Measurements from ENCODE around the gene RPS6KA2. TPM values are rescaled to one million over a fixed set of nuclear protein-coding genes. Genes with fewer than 3 reads are reported as not detected.

The RPS6KA2 gene
- polyA plus RNA-seq, 1 experiment = 70.9 TPM

- peak overlapping the region; percentile 54 for H3K27ac ChIP-seq (ENCODE audit: low read depth, low read length)
- TF ChIP-seq, protein P1, sequence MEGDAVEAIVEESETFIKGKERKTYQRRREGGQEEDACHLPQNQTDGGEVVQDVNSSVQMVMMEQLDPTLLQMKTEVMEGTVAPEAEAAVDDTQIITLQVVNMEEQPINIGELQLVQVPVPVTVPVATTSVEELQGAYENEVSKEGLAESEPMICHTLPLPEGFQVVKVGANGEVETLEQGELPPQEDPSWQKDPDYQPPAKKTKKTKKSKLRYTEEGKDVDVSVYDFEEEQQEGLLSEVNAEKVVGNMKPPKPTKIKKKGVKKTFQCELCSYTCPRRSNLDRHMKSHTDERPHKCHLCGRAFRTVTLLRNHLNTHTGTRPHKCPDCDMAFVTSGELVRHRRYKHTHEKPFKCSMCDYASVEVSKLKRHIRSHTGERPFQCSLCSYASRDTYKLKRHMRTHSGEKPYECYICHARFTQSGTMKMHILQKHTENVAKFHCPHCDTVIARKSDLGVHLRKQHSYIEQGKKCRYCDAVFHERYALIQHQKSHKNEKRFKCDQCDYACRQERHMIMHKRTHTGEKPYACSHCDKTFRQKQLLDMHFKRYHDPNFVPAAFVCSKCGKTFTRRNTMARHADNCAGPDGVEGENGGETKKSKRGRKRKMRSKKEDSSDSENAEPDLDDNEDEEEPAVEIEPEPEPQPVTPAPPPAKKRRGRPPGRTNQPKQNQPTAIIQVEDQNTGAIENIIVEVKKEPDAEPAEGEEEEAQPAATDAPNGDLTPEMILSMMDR (IDR thresholded peaks at IDR 0.05; ENCODE audit: low read depth, low read length) = no peak
- peaks cover 6% of the 10 kb centered on the region; the same call in 1 of the 2 replicates for H3K9me3 ChIP-seq (ENCODE audit: control insufficient read depth, insufficient read depth, low read length)
- H3K27me3 ChIP-seq (ENCODE audit: control insufficient read depth, insufficient read depth, low read length) = no peaks in the 10 kb centered on the region
- POLR2A ChIA-PET = interaction anchor here (1.6 kb wide), 1 partner anchor 61 kb away, joined by 4 read pairs; the partner anchor contains the start of gene RPS6KA2
- no peak overlapping the region for H3K4me3 ChIP-seq (ENCODE audit: low read depth, low read length)
- CTCF ChIA-PET = no interaction called here
- no peak for DNase-seq (ENCODE audit: low read depth, low spot score)
Observed at GRCh38 chr6:166566026-166567011, 60.7 kb downstream of the RPS6KA2 start.

- peaks cover 6% of the 10 kb centered on the region; the same call in 1 of the 2 replicates for H3K9me3 ChIP-seq (ENCODE audit: control insufficient read depth, insufficient read depth, low read length)
- H3K4me3 ChIP-seq (ENCODE audit: low read depth, low read length) = no peak overlapping the region
- TF ChIP-seq, protein P1 (IDR thresholded peaks at IDR 0.05; ENCODE audit: low read depth, low read length) = no peak
- H3K27ac ChIP-seq (ENCODE audit: low read depth, low read length) = peak overlapping the region; percentile 21
- H3K27me3 ChIP-seq (ENCODE audit: control insufficient read depth, insufficient read depth, low read length) = no peaks in the 10 kb centered on the region
- CTCF ChIA-PET = no interaction called here
- POLR2A ChIA-PET = interaction anchor here (0.5 to 1.6 kb wide), 2 partner anchors 57 to 62 kb away, joined by 4 read pairs; partner anchors contain the start of gene RPS6KA2
- DNase-seq (ENCODE audit: low read depth, low spot score) = no peak
Observed at GRCh38 chr6:166565084-166565967, 61.7 kb downstream of the RPS6KA2 start.

DNA sequence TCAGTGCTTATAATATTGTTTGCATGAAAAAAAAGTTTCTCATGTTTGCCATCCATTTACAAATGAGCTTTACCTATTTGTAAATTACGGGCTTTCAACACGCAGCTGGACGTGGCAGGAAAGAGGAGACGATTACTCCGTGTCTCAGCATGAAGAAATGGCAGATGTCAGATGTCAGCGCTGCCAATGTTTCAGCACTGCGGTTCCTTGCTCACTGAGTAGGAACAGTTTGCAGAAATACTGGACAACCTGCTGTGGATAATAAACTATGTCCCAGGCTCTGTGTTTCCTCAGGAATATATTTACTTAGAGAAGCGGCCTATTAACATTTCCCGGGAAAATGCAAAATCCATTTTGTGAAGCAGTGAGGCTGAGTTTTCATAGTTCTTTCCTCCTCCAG is 63.2 kb downstream of the RPS6KA2 start:
- DNase-seq (ENCODE audit: low read depth, low spot score) = no peak
- CTCF ChIA-PET = no interaction called here
- POLR2A ChIA-PET = no interaction called here

DNA sequence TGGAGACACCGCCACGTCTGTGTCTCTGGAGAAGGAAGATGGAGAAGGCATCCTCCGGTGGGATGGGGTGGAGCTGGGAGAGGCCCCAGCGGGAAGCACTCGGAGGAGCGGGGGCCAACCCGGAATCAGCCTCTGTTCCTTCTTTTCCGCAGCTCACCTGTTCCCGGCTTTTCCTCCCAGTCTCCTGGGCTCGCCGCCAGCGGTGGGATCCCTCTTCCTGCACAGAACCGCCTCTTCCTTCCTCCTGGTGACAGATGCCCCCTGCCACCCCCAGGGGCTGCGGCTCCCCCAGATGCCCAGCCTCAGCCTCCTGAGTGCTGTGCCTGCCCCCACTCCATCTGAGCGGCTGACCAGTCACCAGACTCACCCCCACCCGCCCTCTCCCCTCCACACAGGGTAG is 63.9 kb downstream of the RPS6KA2 start:
- TF ChIP-seq, protein P1 (IDR thresholded peaks at IDR 0.05; ENCODE audit: low read depth, low read length) = no peak
- Histone ChIP-seq H3K27ac (ENCODE audit: low read depth, low read length) (no peak overlapping the region), H3K4me3 (ENCODE audit: low read depth, low read length) (no peak overlapping the region), H3K27me3 (ENCODE audit: control insufficient read depth, insufficient read depth, low read length) (no peaks in the 10 kb centered on the region), H3K9me3 (ENCODE audit: control insufficient read depth, insufficient read depth, low read length) (peaks cover 2% of the 10 kb centered on the region)
- DNase-seq (ENCODE audit: low read depth, low spot score) = no peak
- ChIA-PET POLR2A (no interaction called here), CTCF (no interaction called here)

More for the DNA sequence above, 63.2 kb downstream of the RPS6KA2 start:
- Histone ChIP-seq H3K27me3 (ENCODE audit: control insufficient read depth, insufficient read depth, low read length) (no peaks in the 10 kb centered on the region), H3K4me3 (ENCODE audit: low read depth, low read length) (no peak overlapping the region), H3K9me3 (ENCODE audit: control insufficient read depth, insufficient read depth, low read length) (peaks cover 2% of the 10 kb centered on the region), H3K27ac (ENCODE audit: low read depth, low read length) (no peak overlapping the region)
- TF ChIP-seq, protein P1 (IDR thresholded peaks at IDR 0.05; ENCODE audit: low read depth, low read length) = no peak

Measured in AG04450 (cell line).